Calu3 (cell line): ENCODE data around the gene PRUNE2. TPM values are rescaled to one million over a fixed set of nuclear protein-coding genes. Genes with fewer than 3 reads are reported as not detected.

Experiments used
- BruUV-seq: library from RNA; stranded (reverse); fragments of 400-500 nt; replicated peaks from 2 replicates; lab custom pipeline; 2021; lab: Mats Ljungman, UMichigan
- CTCF ChIA-PET: fragments of 300-600 bp; sonication (Branson Sonifier 250); formaldehyde crosslinking; loops from one replicate; lab custom pipeline; 2022; ENCODE audit warnings: antibody characterized with exemption; lab: Charles Lee
- DNase-seq: peaks from one replicate; pipeline ENCODE4 v3.0.0; 2022
- H3K27ac Mint-ChIP-seq: one replicate; pipeline ENCODE4 v1.8.0; 2022; ENCODE audit warnings: mixed read lengths; ENCODE audit not compliant: unreplicated experiment
- H3K27me3 Mint-ChIP-seq: one replicate; pipeline ENCODE4 v1.8.0; 2022; ENCODE audit warnings: mixed read lengths; ENCODE audit not compliant: unreplicated experiment
- H3K36me3 Mint-ChIP-seq: one replicate; pipeline ENCODE4 v1.8.0; 2022; ENCODE audit warnings: mild to moderate bottlenecking, moderate library complexity, mixed read lengths; ENCODE audit not compliant: insufficient read depth, unreplicated experiment
- H3K4me1 Mint-ChIP-seq: one replicate; pipeline ENCODE4 v1.8.0; 2022; ENCODE audit warnings: mild to moderate bottlenecking, low read depth, mixed read lengths; ENCODE audit not compliant: unreplicated experiment
- H3K4me3 Mint-ChIP-seq: one replicate; pipeline ENCODE4 v1.8.0; 2022; ENCODE audit warnings: mild to moderate bottlenecking, low read depth, moderate library complexity, mixed read lengths; ENCODE audit not compliant: unreplicated experiment
- H3K9me3 Mint-ChIP-seq: one replicate; pipeline ENCODE4 v1.8.0; 2022; ENCODE audit warnings: low read depth, mixed read lengths; ENCODE audit not compliant: unreplicated experiment
- CTCF ChIP-seq: fragments of 200-600 bp; IDR thresholded peaks from one replicate; pipeline ENCODE4 v1.8.0; 2022; ENCODE audit warnings: antibody characterized with exemption; ENCODE audit not compliant: unreplicated experiment
- intact Hi-C: fragments of 100-400 bp; cut with micrococcal nuclease; formaldehyde crosslinking; loops from one replicate; pipeline ENCODE4 v1.10.0; 2022; ENCODE audit not compliant: unreplicated experiment
- total RNA-seq: library from RNA; stranded (reverse); gene quantifications from 2 replicates; pipeline ENCODE4 v1.2.3, GENCODE V29; 2022

Gene PRUNE2
- total RNA-seq, 1 experiment from 2014 or later = 0.07 TPM

DNA sequence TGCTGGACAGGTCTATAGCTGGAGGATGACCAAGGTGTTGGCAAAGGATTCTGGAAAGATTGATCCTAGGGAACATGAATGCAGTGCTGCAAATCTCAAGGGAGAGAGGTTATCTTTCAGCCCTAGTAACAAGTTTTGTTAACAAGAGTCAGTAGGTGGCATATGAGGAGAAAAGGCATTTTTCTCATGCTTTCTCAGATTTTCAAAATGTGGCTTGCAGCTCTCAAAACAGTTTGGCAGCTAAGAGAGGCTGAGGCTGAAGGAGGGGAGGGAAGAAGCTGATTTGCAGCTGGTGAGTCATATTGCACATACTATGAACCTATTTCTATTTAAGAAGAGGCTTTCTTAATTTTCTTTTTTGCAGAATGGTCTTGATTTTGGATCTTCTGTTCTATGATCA lies 205.9 kb downstream of the PRUNE2 start:
- no peak for DNase-seq
- H3K27me3 Mint-ChIP-seq = peaks cover 76% of the 10 kb centered on the region
- no TSS peak for BruUV-seq
- no peaks in the 10 kb centered on the region for H3K9me3 Mint-ChIP-seq
- H3K27ac Mint-ChIP-seq = no peak overlapping the region
- intact Hi-C loops = no loop called here
- CTCF ChIA-PET = no interaction called here
- no peaks in the 10 kb centered on the region for H3K36me3 Mint-ChIP-seq
- no peaks in the 10 kb centered on the region for H3K4me1 Mint-ChIP-seq
- no peak overlapping the region for H3K4me3 Mint-ChIP-seq
- TF ChIP-seq CTCF = no peak

- Mint-ChIP-seq H3K9me3 (no peaks in the 10 kb centered on the region), H3K27me3 (peaks cover 63% of the 10 kb centered on the region), H3K27ac (no peak overlapping the region), H3K36me3 (no peaks in the 10 kb centered on the region), H3K4me3 (no peak overlapping the region), H3K4me1 (no peaks in the 10 kb centered on the region)
- intact Hi-C loops = no loop called here
- BruUV-seq = no TSS peak
- CTCF ChIA-PET = interaction anchor here (0.6 kb wide), 1 partner anchor 1012 kb away, joined by 4 read pairs; no protein-coding TSS in a partner anchor
- TF ChIP-seq CTCF = no peak
- DNase-seq = no peak
These were observed 208.4 kb downstream of the PRUNE2 start for GRCh38 chr9:76697554-76697953.

DNA sequence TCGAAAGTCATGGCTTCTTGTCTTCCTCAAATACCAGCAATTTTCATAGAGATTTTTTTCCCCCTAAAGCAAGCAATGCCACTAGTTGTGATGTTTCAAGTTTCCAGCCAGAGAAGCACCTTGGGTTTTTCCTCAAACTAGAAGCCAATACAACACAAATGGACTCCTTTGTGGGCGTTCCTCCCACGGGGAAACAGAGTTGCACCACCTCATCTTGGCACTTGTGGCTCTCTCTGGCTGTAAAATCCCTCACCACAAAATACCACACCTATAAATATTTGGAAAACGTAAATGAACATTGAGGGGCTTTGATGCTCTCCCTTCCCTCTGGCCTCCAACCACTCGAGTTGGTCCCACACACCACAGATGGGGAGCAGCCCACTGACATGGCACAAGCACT lies 208.8 kb downstream of the PRUNE2 start:
- no peak overlapping the region for H3K4me3 Mint-ChIP-seq
- TF ChIP-seq CTCF = no peak
- H3K9me3 Mint-ChIP-seq = no peaks in the 10 kb centered on the region
- peaks cover 68% of the 10 kb centered on the region for H3K27me3 Mint-ChIP-seq
- CTCF ChIA-PET = interaction anchor here (0.6 kb wide), 1 partner anchor 1012 kb away, joined by 4 read pairs; no protein-coding TSS in a partner anchor
- no peak overlapping the region for H3K27ac Mint-ChIP-seq
- DNase-seq = no peak
- peaks cover 3% of the 10 kb centered on the region for H3K4me1 Mint-ChIP-seq
- BruUV-seq = no TSS peak
- intact Hi-C loops = no loop called here
- no peaks in the 10 kb centered on the region for H3K36me3 Mint-ChIP-seq

- Mint-ChIP-seq H3K27ac (no peak overlapping the region), H3K27me3 (peaks cover 74% of the 10 kb centered on the region), H3K9me3 (no peaks in the 10 kb centered on the region), H3K4me3 (no peak overlapping the region), H3K36me3 (no peaks in the 10 kb centered on the region), H3K4me1 (peaks cover 9% of the 10 kb centered on the region)
- intact Hi-C loops = no loop called here
- DNase-seq = no peak
- no peak for TF ChIP-seq CTCF
- CTCF ChIA-PET = no interaction called here
- BruUV-seq = no TSS peak
These were observed 212.0 kb downstream of the PRUNE2 start for GRCh38 chr9:76693912-76694311.
